GM18502 (cell line): ENCODE data around the gene CCM2L.

Experiments used
- ATAC-seq: cut with Tn5 transposase; IDR thresholded peaks from one replicate; pipeline ENCODE4 v1.9.1; 2021; ENCODE audit warnings: mild to moderate bottlenecking; ENCODE audit not compliant: unreplicated experiment, poor library complexity

CCM2L gene

GRCh38 chr20:32052090-32052777, 42.0 kb downstream of the CCM2L start, which contains the start of gene HCK:
TSS of gene HCK (plus strand) at chr20:32052242.
- ATAC-seq = peak; percentile 53

GRCh38 chr20:32052778-32053362, 42.6 kb downstream of the CCM2L start:
- ATAC-seq = peak; percentile 47

- no peak for ATAC-seq
Measured at GRCh38 chr20:32053648-32054047, 43.4 kb downstream of the CCM2L start.

GRCh38 chr20:32056708-32057483, 46.7 kb downstream of the CCM2L start:
- no peak for ATAC-seq

- ATAC-seq = no peak
Measured at GRCh38 chr20:32057656-32058184, 47.5 kb downstream of the CCM2L start.

- no peak for ATAC-seq
Measured at GRCh38 chr20:32059189-32059588, 49.0 kb downstream of the CCM2L start.

- peak; percentile 64 for ATAC-seq
Measured at GRCh38 chr20:32062776-32063170, 52.5 kb downstream of the CCM2L start.

GRCh38 chr20:32063695-32064094, 53.5 kb downstream of the CCM2L start:
- ATAC-seq = no peak

GRCh38 chr20:32064667-32065066, 54.4 kb downstream of the CCM2L start:
- ATAC-seq = peak; percentile 50

- ATAC-seq = no peak
Measured at GRCh38 chr20:32067234-32067821, 57.1 kb downstream of the CCM2L start.

- ATAC-seq = no peak
Measured at GRCh38 chr20:32068174-32068573, 57.9 kb downstream of the CCM2L start.

- ATAC-seq = no peak
Measured at GRCh38 chr20:32069711-32070110, 59.5 kb downstream of the CCM2L start.

GRCh38 chr20:32070282-32070681, 60.0 kb downstream of the CCM2L start:
- no peak for ATAC-seq

GRCh38 chr20:32070690-32071213, 60.5 kb downstream of the CCM2L start:
- no peak for ATAC-seq

- ATAC-seq = no peak
Measured at GRCh38 chr20:32071395-32072167, 61.3 kb downstream of the CCM2L start.

GRCh38 chr20:32072168-32072750, 62.0 kb downstream of the CCM2L start:
- no peak for ATAC-seq

GRCh38 chr20:32075534-32075933, 65.3 kb downstream of the CCM2L start:
- no peak for ATAC-seq

GRCh38 chr20:32077190-32077589, 67.0 kb downstream of the CCM2L start:
- no peak for ATAC-seq

GRCh38 chr20:32078322-32078721, 68.1 kb downstream of the CCM2L start:
- no peak for ATAC-seq
